Activated effector memory CD4-positive, alpha-beta T cell treated with anti-CD3 and anti-CD28 coated beads, Interleukin-2, amount 50 U/mL, for 16 hours (primary cell): ENCODE data around the gene IFNK.

Source experiments
- DNase-seq: peaks from one replicate; pipeline ENCODE4 v3.0.0-alpha.2; 2020

Gene IFNK

GRCh38 chr9:27539479-27540441, 15.7 kb downstream of the IFNK start:
- DNase-seq: no peak

- no peak for DNase-seq
Measured at GRCh38 chr9:27540502-27540901, 16.4 kb downstream of the IFNK start.

GRCh38 chr9:27541740-27542139, 17.6 kb downstream of the IFNK start:
- no peak for DNase-seq

GRCh38 chr9:27542508-27542907, 18.4 kb downstream of the IFNK start:
- no peak for DNase-seq

GRCh38 chr9:27545471-27545870, 21.4 kb downstream of the IFNK start:
- DNase-seq: no peak

GRCh38 chr9:27548055-27548741, 24.1 kb downstream of the IFNK start:
- DNase-seq: no peak

- no peak for DNase-seq
Measured at GRCh38 chr9:27549196-27549755, 25.2 kb downstream of the IFNK start.

GRCh38 chr9:27554712-27555111, 30.6 kb downstream of the IFNK start:
- DNase-seq: no peak

- no peak for DNase-seq
Measured at GRCh38 chr9:27556470-27556869, 32.4 kb downstream of the IFNK start.

GRCh38 chr9:27558307-27558706, 34.2 kb downstream of the IFNK start:
- DNase-seq: no peak

- DNase-seq: no peak
Measured at GRCh38 chr9:27560457-27560856, 36.4 kb downstream of the IFNK start.

- no peak for DNase-seq
Measured at GRCh38 chr9:27561685-27562084, 37.6 kb downstream of the IFNK start.

- no peak for DNase-seq
Measured at GRCh38 chr9:27563738-27564430, 39.8 kb downstream of the IFNK start.

- DNase-seq: no peak
Measured at GRCh38 chr9:27564670-27565069, 40.6 kb downstream of the IFNK start.

- DNase-seq: no peak
Measured at GRCh38 chr9:27565696-27566095, 41.6 kb downstream of the IFNK start.

- no peak for DNase-seq
Measured at GRCh38 chr9:27566118-27566517, 42.0 kb downstream of the IFNK start.

- DNase-seq: no peak
Measured at GRCh38 chr9:27569406-27569805, 45.3 kb downstream of the IFNK start.

GRCh38 chr9:27571011-27571410, 46.9 kb downstream of the IFNK start:
- DNase-seq: no peak

GRCh38 chr9:27572061-27572460, 48.0 kb downstream of the IFNK start:
- DNase-seq: no peak

GRCh38 chr9:27572566-27572917, 48.5 kb downstream of the IFNK start:
- DNase-seq: no peak

- peak; percentile 95 for DNase-seq
Measured at GRCh38 chr9:27572918-27573633, 49.0 kb downstream of the IFNK start, which contains the start of gene C9orf72. Gene C9orf72 (minus strand): TSS chr9:27573481. CDS start chr9:27567120, 6,361 bp downstream.
